NOMO-1 (cell line): Measurements from ENCODE around the gene ALDH4A1.

Source experiments
- DNase-seq, 2 experiments: peaks; one replicate each; lab custom pipeline; 2025; ENCODE audit not compliant: unreplicated experiment in 2 of 2; lab: John Stamatoyannopoulos, UW

Gene ALDH4A1

DNA sequence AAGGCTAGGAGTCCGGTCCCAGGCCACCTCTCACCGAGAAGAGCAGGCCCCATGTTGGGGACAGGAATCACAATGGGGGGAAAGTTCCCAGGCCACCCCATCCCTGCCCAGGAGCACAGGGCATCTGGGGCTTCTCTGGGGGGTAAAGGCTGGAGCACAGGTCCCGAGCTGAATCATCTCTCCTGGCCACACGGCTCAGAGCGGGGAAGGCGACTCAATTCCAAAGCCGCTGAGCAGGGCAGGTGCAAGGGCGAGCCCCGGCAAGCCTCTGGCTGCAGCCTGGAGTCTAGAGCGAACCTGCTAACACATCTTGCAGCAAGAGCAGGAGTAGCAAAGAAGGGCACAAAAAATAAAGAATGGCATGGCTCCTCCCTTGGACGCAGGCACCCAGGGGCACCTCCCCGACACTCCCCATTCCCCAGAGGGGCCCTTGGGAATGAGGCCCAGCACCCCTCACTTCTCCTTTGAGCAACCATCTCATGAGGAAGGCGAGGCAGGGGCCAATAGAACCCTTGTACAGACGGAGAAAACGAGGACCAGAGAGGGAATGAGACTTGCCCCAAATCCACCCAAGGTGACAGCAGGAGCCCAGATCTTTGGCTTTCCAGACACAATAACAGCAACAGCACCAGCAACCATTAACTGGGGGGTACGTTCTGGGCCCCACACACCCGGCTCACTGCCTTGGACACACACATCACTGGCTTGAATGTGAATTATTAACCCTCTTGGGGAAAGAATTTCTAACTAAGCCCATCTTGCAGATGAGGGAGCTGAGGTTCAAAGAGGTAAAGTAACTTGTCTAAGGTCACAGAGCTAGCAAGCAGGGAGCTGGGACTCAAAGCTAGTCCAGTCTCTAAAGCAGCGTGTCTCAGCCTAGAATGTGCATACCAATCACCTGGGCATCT lies 20.7 kb upstream of the ALDH4A1 start:
- DNase-seq, result no peak

DNA sequence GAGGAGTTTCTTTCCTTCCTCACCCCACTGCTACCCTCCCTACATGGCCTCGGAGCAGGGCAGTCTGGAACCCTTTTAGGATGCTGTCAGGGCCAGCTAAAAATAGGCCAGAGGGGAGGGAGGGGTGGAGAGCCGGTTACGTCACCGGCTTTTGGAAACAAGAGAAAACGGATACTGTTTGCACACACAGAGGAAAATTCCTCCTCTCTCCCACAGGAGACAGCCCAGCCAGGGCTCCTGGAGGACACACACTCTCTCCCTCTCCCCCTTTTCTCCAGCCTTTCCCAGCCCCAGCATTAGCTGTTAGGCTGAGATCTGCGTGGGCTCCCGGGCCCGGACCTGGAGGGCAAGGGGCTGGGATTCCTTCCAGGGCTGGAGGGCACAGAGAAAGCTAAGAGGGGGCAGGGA lies 20.0 kb upstream of the ALDH4A1 start:
- no peak for DNase-seq

DNA sequence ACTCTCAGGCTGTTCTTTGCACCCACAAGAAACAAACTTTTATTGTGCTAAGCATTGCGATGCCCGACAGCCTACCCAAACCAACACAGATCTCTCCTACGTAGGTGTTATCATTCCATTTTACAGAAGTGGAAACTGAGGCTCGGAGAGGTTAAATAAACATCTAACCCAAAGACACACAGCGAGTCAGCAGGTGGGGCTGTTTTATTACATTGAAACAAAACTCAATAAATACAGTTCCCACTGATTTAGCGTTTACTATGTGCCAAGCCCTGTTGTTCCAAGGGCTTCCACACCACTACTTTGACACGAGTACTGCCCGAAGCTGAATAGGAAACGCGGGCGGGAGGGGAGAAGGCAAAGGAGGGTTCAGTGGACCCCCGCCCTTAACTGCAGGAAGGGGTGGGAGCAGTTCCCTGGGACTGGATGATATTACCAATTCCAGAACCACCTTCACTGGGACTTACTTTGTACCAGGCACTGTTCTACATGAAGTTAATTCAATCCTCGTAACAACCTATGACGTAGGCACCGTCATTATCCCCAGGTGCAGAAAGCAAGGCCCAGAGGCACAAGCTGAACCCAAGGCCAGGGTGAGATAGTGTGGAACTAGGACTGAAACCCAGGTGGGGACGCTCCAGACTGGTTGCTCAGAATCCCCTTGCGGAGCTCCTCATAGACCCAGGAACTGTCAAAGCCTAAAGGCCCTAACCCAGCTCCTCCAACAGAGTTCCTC lies 19.3 kb upstream of the ALDH4A1 start:
- no peak for DNase-seq

DNA sequence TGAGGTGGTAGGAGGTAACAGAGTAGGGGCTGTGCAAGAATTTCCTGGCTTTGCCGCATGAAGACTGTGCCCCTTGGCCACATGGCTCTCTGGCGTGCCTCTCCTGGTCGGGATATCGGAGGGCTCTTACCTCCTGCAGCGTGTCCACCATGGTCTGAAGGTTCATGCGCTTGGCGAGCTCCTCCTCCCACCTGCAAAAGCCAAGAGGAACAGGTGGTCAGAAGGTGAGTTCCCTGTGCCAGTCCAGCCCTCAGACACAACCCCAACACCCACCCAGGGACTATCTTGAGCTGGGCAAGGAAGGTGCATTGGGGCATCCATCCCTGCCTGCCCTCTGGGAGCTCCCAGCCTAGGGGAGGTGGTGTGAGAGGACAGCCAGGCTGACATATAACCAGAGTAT lies 18.6 kb upstream of the ALDH4A1 start:
- DNase-seq, result no peak

DNA sequence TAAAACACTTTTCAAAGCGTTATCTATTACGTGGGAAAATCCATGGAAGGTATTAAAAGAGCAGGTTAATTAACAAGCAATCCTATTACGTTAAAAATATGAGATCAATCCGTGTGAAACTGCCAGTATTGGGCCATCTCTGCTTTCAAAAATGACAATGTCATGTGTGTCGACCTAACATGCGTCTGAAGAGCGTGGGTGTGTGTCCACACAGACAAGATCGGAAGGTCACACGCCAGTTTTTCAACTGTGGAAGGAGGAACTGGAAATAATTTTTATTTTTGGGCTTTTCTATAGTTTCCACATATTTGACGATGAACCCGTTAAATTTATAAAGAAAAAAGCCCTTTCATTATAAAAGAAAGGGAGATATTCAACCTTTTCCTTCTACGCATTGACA lies 17.6 kb upstream of the ALDH4A1 start:
- DNase-seq, result no peak

DNA sequence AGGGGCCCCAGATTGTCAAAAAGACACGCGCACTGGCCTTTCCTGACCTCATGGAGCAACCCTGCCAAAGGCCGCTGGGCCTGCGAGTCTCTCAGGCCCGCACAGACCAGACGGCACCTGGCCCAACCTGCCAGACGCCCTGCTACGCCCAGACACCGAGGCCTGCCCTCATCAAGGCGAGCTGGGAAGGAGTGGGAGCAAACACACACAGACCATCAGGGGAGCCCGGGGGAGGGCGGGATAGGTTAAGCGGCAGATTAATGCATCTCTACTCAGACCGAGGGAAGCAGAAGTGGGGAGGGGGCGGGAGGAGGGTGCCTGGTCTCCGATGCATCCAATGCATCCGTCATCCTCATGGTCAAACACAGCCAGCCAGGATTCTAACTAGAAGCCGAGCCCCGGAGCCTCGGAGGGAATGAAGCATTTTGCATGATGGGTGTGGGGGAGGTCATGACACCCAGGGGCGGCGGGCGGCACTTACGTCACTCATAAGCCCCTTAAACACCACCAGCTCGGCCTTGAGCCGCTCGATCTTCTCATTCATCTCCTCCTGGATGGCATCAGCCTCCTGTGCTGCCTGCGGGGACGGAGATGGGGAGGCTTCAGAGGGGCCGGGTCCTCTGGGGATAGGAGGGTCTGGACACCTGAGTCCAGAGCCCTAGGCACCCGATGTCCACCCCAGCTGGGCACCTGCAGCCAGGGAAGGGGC lies 17.0 kb upstream of the ALDH4A1 start:
- no peak for DNase-seq

DNA sequence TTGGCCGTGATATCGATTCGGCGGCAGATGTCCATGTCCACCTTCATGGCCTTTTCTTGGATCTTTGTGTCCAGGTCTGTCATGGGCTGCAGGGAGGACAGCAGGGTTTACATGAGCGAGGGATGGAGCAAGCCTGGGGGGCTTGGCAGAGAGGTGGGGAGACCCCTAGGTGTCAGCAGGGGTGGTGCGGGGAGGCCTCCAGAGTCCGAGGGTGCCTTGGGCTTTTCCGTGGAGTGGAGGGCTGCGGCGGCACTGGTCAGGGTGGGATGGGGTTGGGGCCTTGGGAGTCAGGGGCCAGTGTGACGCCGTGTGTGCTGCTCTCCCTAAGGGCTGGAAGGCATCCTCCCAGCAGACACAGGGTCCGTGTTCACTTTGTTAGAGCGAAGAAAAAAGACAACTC lies 16.1 kb upstream of the ALDH4A1 start:
- no peak for DNase-seq

DNA sequence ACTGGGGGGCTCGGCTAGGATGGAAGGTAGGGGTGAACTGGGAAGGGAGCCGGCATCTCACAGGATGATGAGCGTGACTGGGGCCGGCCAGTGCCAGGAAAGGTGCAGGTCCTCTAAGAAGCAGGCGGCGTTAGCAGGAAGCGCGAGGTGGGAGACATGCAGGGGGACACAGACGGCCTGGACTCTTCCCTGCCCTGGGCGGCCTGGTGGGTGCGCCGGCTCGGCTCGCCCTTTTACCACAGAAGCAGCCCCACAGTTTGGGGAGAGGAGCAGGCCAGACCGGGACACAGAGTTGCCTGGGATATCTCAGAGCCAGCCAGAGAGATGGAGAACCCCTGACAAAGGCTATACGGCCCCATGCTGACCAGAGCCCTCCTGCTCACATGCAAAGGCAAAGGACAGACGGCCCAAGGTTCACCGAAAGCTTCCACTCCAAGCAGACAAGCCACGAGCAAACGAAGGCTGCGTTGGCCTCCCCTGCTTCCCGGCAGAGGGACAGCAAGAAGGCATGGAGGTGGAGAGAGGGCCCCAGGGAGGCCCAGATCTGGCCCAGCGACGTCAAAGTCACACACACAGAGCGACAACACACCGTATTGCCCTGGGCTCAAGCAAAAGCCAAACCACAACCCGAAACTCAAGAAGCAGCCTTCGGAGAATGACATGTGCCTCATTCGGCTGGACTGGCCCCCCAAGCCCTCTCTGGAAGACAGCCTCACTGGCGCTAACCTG lies 14.9 kb upstream of the ALDH4A1 start:
- no peak for DNase-seq

DNA sequence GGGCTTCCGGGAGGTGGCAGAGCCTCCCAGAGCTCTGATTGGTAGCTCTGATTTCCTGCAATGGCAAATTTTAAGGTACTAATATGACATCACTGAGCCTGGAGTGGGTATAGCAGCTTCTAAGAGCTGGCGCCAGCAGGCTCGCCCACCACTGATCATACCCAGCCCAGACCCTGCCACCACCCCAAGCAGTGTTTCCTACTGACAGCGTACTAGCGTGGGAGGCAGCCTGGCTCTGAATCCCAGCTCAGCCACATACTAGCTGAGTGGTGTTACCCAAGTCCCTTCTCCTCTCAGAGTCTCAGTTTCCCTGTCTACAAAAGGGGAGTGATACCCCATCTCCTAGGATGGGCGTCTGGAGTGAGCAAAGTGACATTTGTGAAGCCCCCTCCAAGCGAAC lies 13.0 kb upstream of the ALDH4A1 start:
- no peak for DNase-seq

DNA sequence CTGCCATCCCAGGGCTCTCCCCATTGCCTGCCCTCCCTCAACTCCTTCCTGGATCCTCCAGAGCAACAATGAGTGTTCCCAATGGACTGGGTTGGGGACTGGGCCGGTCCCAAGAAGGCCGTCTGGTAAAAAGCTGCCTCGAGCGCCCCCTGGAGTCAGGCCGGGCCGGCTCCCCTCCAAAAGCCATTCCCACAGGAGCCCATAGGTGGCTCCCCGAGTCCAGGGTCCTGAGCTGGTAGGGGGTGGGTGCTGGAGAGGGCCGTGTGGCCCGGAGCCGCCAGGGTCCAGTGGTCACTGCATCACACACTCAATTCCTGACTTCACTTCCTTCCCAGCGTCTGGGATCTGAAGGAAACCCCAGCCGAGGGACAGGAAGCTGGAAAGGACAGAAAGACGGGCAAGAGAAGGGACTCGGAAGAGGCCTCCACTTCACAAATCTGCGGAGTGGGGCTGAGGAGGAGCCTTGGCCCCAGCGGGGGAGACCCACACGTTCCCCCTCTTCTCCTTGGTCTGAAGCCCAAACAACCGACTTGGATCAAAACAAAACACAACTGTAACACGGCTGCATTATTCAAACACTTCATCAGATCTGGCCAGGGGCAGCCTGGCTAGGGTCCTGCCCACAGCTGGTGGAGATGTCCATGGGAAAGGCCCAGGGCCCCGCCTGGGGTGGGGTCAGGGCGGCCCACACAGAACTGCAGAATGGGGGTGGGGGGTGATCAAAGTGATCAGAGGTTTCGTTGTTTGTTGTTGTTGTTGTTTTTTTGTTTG lies 10.9 kb upstream of the ALDH4A1 start:
- peak; percentile 8 to 35 for DNase-seq

DNA sequence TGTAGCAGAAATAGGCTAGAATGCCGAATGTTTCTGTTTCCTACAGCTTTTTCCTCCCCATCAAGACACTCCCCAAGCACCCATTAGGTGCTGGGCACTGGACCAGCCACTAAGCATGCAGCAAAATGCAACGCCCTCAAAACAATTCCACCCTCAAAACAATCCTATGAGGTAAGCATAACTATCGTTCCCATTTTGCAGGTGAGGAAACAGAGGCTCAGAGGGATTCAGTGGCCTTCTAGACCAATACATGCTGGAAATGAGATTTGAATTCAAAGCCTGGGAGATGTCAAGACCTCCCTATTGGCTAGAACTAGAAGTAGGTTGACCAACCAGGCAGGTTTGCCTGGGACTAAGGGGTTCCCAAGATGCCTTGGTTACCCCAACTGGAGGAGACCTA lies 10.2 kb upstream of the ALDH4A1 start:
- no peak for DNase-seq

DNA sequence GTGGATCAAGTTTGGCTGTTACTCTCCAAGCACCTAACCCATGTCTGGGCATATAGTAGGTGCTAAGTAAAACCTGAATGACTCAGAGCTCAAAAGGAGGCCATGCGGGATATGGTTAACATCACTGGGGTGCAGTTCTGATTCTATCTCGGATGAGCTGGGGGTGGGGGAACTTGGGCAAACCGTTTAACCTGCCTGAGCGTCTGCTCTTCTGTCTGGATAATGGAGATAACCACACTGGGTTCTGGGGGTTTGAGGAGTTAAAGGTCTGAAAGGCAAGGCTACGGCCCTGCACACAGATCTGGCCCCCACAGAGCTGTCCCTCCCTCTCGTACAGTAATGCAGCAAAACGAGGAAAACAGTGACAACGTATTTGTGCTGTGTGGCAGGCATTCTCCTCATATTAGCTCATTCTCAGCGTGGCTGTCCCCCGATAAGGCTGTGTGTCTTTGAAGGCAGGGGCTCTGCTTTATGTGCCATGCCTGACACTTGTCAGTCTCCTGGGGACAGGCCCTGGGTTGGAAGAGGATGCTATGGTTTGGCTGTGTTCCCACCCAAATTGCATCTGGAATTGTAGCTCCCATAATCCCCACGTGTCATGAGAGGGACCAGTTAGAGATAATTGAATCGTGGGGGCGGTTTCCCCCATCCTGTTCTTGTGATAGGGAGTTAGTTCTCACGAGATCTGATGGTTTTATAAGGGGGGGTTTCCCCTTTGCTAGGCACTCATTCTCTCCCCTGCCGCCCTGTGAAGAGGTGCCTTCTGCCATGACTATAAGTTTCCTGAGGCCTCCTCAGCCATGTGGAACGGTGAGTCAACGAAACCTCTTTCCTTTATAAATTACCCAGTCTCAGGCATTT lies 6.8 kb upstream of the ALDH4A1 start:
- no peak for DNase-seq

DNA sequence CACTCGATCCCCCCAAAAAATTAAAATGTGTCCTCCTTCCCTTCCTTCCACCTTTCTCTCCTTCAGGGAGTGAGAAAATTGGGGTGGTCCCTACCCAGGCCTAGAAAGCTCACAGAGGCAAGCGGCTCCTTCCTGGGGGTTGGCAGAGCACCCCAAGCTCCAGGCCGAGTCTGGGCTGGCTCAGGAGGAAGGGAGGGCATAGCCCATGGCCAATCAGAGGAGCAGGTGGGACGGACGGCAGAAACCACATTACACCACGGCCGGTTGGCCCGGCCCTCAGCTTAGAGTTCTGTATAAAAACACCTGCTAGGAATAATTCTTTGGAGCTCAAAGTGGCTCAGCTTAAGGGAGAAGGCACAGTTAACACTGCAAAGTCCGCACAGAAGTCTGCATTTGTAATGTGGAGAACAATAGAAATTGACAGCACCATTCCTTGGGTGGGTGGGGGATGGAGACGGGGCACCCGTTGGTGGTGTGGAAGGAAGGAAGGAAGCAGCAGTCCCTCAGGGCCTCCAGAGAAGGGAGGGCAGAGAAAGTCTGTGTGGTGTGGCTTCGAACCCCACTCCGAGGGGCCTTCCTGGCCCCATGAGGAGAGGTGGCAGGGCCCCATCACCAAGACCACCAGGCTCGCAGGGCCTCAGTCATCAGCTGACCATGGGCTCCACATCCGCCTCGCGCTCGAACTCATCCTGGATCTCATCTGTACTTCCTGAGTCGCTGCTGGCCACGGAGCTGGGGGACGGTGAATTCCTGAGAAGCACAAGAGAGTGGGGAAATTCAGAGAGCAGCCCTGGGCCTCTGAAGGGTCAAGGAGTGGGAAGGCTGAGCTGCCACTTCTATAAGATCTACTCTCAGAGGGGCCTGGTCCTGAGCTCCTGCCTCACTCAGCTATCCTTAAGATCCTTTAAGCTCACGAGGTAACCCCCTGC lies 5.8 kb upstream of the ALDH4A1 start:
- no peak for DNase-seq

DNA sequence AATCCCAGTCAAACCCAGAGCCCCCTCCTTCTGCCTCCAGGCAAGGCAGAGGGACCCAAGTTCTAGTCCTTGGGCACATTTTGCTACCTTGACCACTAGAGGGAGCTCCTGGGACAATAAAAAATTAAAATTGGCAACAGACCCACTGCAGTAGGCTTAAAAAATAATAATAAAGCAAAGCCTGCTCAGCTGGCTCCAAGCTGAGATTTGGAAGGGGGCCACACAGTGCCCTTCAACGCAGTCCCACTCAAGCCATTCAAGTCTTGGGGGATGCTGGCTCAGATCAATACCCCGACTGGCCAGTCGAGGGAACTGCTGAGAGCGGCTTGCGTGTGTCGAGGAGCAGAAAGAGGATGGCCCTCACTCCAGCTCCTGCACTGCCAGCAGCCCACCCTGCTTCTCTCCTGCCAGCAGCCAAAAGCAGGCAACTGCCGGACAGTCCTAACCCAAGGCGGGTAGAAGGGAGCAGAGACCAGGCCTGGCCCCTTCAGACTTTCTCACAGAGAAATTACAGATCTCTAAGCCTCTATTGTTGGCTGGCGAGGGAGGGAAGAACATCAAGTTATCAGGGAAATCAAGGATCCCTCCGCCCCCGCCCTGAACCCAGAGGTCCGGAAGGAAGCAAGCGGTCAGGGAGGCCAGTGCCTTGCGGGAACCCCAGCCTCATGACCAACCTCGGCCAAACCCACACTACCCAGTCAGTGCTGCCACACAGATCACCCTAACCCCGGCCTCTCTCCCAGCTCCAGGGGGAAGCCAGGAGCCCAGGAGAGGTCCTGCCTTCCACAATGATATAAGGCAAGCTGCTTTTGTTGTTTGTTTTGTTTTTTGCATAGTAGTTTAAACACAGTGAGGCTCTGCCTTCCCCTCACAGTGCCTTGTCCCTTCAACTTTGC lies 4.9 kb upstream of the ALDH4A1 start:
- peak; percentile 4 to 43 for DNase-seq

DNA sequence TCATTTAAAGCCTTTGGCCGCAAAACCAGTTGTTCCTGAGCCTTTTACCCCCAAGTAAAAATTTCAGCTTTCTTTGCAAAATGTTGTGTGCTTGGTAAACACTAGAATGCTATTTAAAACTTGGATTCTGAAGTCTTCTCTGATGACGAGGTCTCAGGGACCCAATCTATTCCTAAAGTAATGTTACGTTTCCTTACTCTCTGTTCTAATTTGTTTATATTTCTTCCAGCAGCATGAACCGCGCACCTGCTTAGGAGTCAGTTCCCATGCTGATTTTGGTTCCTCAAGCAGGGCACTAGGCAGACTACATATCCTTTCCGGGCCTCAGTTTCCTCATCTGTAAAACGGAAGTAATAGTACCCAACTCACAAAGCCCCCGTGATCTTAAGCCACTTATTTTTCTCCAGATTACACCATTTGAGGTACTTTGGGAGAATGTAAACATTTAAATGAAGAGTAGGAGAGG lies 969 bp upstream of the ALDH4A1 start:
- DNase-seq, result peak in 1 of 2 experiments; percentile 15

DNA sequence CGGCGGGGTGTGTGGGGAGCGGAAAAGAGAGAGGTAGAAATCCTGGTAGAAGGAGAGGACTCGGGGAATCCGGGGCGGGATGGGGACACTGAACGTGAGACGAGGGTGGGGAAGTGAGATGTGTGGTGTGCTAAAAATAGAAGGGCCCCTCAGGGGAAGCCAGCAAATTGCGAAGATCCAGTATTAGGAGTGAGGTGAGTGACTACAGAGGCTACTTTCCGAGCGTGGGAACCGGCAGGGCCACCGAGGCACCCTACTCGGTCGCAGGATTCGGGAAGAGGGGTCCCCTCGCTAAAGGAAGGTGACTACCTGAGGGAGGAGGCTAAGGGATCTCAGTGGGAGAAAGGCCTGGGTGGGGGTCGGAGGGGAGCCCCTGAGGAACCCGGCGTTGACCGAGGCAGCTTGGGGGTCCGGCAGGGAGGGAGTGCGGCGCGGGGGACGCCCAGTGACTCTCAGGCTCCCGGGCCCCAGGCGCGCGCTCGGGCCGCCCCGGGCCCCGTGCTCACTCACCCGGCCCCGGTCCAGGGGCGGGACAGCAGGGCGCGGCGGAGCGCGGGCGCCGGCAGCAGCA lies 318 bp downstream of the ALDH4A1 start:
- peak; percentile 11 to 19 for DNase-seq
